Neural progenitor cell (in vitro differentiated cells): ENCODE measurements around the gene ADGRD2.

Experiments
- EZH2 ChIP-seq: fragments of 200-600 bp; sonication (generic); IDR thresholded peaks from 2 replicates; pipeline ENCODE4 v1.6.1; 2017; ENCODE audit warnings: antibody characterized with exemption, mild to moderate bottlenecking, moderate library complexity
- TF ChIP-seq, protein P1 (sequence below): fragments of 200-600 bp; sonication (generic); IDR thresholded peaks from 2 replicates; pipeline ENCODE4 v1.5.1; 2017; ENCODE audit warnings: antibody characterized with exemption, mild to moderate bottlenecking

DNA sequence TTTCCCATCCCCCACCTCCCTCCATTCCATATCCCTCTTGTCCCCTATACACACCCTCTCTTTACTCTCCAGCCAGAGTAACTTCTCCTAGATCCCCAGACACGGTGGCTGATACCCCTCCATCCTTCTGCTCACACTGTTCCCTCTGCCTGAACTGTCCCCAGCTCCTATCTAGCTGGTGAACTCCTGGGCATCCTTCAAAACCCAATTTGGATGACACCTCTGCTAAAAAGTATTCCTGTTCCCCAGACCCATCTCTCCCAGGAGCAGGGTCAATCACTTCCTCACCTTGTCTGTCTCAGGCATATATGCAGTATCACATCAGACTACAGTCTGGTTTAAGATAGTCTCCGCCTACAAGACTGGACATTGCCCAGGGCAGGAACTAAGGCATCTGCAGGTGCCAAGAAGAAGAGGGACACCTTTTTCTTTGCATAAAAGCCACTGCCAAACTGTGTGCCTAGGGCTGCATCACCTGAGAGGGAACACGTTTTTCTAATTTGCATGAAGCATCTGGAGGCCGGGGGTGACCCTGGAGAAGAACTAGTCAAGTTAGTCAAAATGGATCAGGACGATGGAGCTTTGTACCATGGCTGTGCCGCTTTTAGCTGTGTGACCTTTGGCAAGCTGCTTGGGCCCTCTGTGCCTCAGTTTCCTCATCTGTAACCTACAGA, 29.8 kb downstream of the ADGRD2 start:
- TF ChIP-seq, protein P1, sequence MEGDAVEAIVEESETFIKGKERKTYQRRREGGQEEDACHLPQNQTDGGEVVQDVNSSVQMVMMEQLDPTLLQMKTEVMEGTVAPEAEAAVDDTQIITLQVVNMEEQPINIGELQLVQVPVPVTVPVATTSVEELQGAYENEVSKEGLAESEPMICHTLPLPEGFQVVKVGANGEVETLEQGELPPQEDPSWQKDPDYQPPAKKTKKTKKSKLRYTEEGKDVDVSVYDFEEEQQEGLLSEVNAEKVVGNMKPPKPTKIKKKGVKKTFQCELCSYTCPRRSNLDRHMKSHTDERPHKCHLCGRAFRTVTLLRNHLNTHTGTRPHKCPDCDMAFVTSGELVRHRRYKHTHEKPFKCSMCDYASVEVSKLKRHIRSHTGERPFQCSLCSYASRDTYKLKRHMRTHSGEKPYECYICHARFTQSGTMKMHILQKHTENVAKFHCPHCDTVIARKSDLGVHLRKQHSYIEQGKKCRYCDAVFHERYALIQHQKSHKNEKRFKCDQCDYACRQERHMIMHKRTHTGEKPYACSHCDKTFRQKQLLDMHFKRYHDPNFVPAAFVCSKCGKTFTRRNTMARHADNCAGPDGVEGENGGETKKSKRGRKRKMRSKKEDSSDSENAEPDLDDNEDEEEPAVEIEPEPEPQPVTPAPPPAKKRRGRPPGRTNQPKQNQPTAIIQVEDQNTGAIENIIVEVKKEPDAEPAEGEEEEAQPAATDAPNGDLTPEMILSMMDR, result no peak
- no peak for TF ChIP-seq EZH2
